Muscle of leg (tissue), 11 donors: Measurements from ENCODE around the gene TSPEAR. TPM values are rescaled to one million over a fixed set of nuclear protein-coding genes. Genes with fewer than 3 reads are reported as not detected.

Source experiments
- DNase-seq: peaks from one replicate; pipeline ENCODE4 v3.0.0; 2013
- H3K27ac ChIP-seq: one replicate; pipeline ENCODE4 v1.5.1; 2013; ENCODE audit warnings: mild to moderate bottlenecking, low read length, control low read depth
- H3K27me3 ChIP-seq: one replicate; pipeline ENCODE4 v1.6.1; 2013; ENCODE audit warnings: low read length; ENCODE audit not compliant: control insufficient read depth, insufficient read depth
- H3K36me3 ChIP-seq: one replicate; pipeline ENCODE4 v1.6.1; 2013; ENCODE audit warnings: low read length; ENCODE audit not compliant: control insufficient read depth, insufficient read depth
- H3K4me1 ChIP-seq: one replicate; pipeline ENCODE4 v1.6.1; 2013; ENCODE audit warnings: low read length; ENCODE audit not compliant: control insufficient read depth, insufficient read depth
- H3K4me3 ChIP-seq: one replicate; pipeline ENCODE4 v1.5.1; 2013; ENCODE audit warnings: low read length, control low read depth
- H3K9me3 ChIP-seq: replicated peaks from 2 replicates; pipeline ENCODE4 v1.6.1; 2013; ENCODE audit warnings: low read depth, low read length; ENCODE audit not compliant: control insufficient read depth
- WGBS: methylation state at CpG from one replicate; pipeline ENCODE4 v1.1.5; 2013; ENCODE audit warnings: missing lambda C conversion rate; ENCODE audit not compliant: insufficient coverage; 5-methylcytosine and 5-hydroxymethylcytosine counted together
- polyA plus RNA-seq, 8 donors: library from polyadenylated mRNA; unstranded; fragments of 120-200 nt; gene quantifications; one replicate each; pipeline versions ENCODE4 v1.2.1 to v1.2.3, GENCODE V29; 2013; ENCODE audit warnings: inconsistent platforms in 1 of 8, low replicate concordance in 1 of 8; ENCODE audit not compliant: insufficient read length in 8 of 8, insufficient read depth in 1 of 8
- total RNA-seq: library from RNA; stranded (reverse); fragments of 120-200 nt; gene quantifications from one replicate; pipeline ENCODE4 v1.2.4, GENCODE V29; 2013

The TSPEAR gene
- total and polyA plus RNA-seq, 9 donors = 0.04 to 1.5 (median 0.10) TPM; not detected in 2

- WGBS = 31% methylated on average over 14 of the region's 14 CpGs
- no peak overlapping the region for H3K4me3 ChIP-seq
- H3K36me3 ChIP-seq = no peaks in the 10 kb centered on the region
- H3K4me1 ChIP-seq = peaks cover 2% of the 10 kb centered on the region
- H3K27me3 ChIP-seq = peaks cover 6% of the 10 kb centered on the region
- no peak for DNase-seq
- no peak overlapping the region for H3K27ac ChIP-seq
- no peaks in the 10 kb centered on the region for H3K9me3 ChIP-seq
Observed at GRCh38 chr21:44548922-44549321, 162.4 kb downstream of the TSPEAR start.

DNA sequence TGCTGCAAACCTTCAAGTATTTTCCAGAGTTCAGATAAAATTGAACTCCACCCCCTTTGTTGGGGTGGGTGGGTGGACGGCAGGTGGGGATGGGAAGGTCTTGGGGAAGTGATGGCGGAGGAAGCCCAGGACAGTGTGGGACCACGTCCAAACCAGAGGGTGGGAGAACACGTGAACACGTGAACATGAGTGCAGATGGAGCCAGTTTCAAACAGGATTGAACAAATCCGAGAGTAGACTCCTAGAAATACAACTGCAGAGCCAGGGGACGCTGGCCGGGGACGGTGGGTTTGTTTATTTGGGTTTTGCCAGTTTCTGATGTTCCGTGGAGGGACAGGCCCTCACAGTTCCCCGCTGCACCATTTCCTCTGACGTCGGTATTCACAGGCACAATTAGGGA, 163.0 kb downstream of the TSPEAR start:
- Histone ChIP-seq H3K27ac (no peak overlapping the region), H3K9me3 (no peaks in the 10 kb centered on the region), H3K4me3 (no peak overlapping the region), H3K36me3 (no peaks in the 10 kb centered on the region), H3K4me1 (peaks cover 2% of the 10 kb centered on the region), H3K27me3 (peaks cover 6% of the 10 kb centered on the region)
- 52% methylated on average over 4 of the region's 13 CpGs for WGBS
- no peak for DNase-seq

DNA sequence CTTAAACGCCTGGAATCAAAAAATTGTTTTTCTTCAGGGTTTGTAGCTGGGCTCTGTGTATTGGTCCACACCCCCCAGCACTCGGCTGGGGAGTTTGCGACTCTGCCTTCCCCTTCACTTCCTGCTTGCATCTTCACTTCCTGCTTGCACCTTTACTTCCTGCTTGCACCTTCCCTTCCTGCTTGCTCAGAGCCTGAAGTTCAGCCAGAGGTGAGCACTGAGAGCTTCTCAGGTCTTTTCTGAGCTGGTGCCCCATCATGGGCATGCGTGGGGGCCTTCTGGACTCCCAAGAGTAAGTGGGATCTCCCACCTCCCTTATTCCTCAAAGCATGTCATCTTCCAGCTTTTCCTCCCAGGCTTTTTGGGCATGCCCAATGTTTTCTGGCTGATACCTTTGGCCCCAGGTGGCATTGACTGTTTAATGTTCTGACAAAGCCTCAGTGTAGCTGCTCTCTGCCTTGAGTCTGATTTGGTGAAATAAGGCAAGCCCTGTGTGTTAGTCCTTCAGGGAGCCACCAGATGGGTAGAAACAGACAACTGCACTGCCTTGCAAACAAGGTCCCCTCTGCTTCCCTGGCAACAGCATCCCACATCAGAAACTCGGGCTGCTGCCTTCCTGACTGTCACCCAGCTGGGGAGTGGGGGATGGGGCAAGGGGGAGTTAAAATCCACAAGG, 163.6 kb downstream of the TSPEAR start:
- Histone ChIP-seq H3K27ac (no peak overlapping the region), H3K36me3 (no peaks in the 10 kb centered on the region), H3K4me1 (peaks cover 2% of the 10 kb centered on the region), H3K9me3 (no peaks in the 10 kb centered on the region), H3K27me3 (peaks cover 6% of the 10 kb centered on the region), H3K4me3 (no peak overlapping the region)
- WGBS = 65% methylated on average over 3 of the region's 5 CpGs
- no peak for DNase-seq

- Histone ChIP-seq H3K4me1 (no peaks in the 10 kb centered on the region), H3K36me3 (no peaks in the 10 kb centered on the region), H3K9me3 (no peaks in the 10 kb centered on the region), H3K27ac (no peak overlapping the region), H3K27me3 (peaks cover 7% of the 10 kb centered on the region), H3K4me3 (no peak overlapping the region)
- 73% methylated on average over 2 of the region's 3 CpGs for WGBS
- no peak for DNase-seq
Observed at GRCh38 chr21:44544566-44544965, 166.8 kb downstream of the TSPEAR start.

GRCh38 chr21:44542716-44543115, 168.7 kb downstream of the TSPEAR start:
- Histone ChIP-seq H3K27me3 (peaks cover 4% of the 10 kb centered on the region), H3K4me3 (no peak overlapping the region), H3K27ac (no peak overlapping the region), H3K9me3 (no peaks in the 10 kb centered on the region), H3K4me1 (no peaks in the 10 kb centered on the region), H3K36me3 (no peaks in the 10 kb centered on the region)
- DNase-seq = no peak
- WGBS = no CpG with 5 or more reads among the region's 1 CpG

- no peak for DNase-seq
- Histone ChIP-seq H3K36me3 (no peaks in the 10 kb centered on the region), H3K4me3 (no peak overlapping the region), H3K27ac (no peak overlapping the region), H3K27me3 (peaks cover 2% of the 10 kb centered on the region), H3K4me1 (no peaks in the 10 kb centered on the region), H3K9me3 (no peaks in the 10 kb centered on the region)
- WGBS = 85% methylated on average over 6 of the region's 11 CpGs
Observed at GRCh38 chr21:44540741-44541288, 170.6 kb downstream of the TSPEAR start.

GRCh38 chr21:44539991-44540666, 171.2 kb downstream of the TSPEAR start, which contains the start of gene KRTAP10-1:
KRTAP10-1 (minus strand) TSS chr21:44540195; CDS start chr21:44540150, 45 bp downstream.
- Histone ChIP-seq H3K4me3 (no peak within 1 kb of the TSS), H3K36me3 (no peaks in the 10 kb centered on the region), H3K27me3 (peaks cover 2% of the 10 kb centered on the region), H3K9me3 (no peaks in the 10 kb centered on the region), H3K27ac (no peak within 1 kb of the TSS), H3K4me1 (no peaks in the 10 kb centered on the region)
- DNase-seq = no peak
- 61% methylated on average over 18 of the region's 21 CpGs for WGBS

DNA sequence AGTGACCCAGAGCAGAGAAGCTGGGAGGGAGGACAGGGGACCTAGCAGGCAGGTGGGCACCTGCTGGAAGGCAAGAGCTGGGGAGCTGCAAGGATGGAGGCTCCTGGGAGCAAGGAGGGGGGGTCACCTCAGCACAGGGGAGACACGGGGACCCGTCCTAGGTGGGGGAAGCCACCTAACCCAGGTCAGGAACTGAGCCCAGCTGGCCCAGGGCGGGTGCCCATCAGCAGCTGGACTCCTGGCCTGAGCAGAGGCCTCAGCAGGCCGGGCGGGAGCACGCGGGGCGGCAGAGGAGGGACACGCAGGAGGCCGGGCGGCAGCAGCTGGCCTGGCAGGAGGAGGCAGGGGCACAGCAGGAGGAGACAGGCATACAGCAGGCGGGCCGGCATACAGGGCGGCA, 172.3 kb downstream of the TSPEAR start:
- no peaks in the 10 kb centered on the region for H3K4me1 ChIP-seq
- no peaks in the 10 kb centered on the region for H3K36me3 ChIP-seq
- no peak for DNase-seq
- H3K27me3 ChIP-seq = peaks cover 2% of the 10 kb centered on the region
- no peak overlapping the region for H3K27ac ChIP-seq
- 51% methylated on average over 8 of the region's 14 CpGs for WGBS
- no peaks in the 10 kb centered on the region for H3K9me3 ChIP-seq
- H3K4me3 ChIP-seq = no peak overlapping the region

- peaks cover 2% of the 10 kb centered on the region for H3K27me3 ChIP-seq
Observed at GRCh38 chr21:44537930-44538911, 173.2 kb downstream of the TSPEAR start.

More at GRCh38 chr21:44537930-44538911, 173.2 kb downstream of the TSPEAR start:
- Histone ChIP-seq H3K4me1 (no peaks in the 10 kb centered on the region), H3K9me3 (no peaks in the 10 kb centered on the region), H3K36me3 (no peaks in the 10 kb centered on the region), H3K4me3 (no peak overlapping the region), H3K27ac (no peak overlapping the region)
- 88% methylated on average over 29 of the region's 33 CpGs for WGBS
- no peak for DNase-seq
